Ovary (tissue), 3 donors: Measurements from ENCODE around the gene ATP13A3.

Source experiments
- CTCF ChIP-seq, 3 donors: fragments of 450-650 bp in 2 of 3; fragments of 200-600 bp in 1 of 3; IDR thresholded peaks; one replicate each; pipeline versions ENCODE4 v1.5.1 to v1.8.0; 2016 to 2022; ENCODE audit warnings: antibody characterized with exemption in 3 of 3, mild to moderate bottlenecking in 1 of 3
- EP300 ChIP-seq: sonication (generic); formaldehyde crosslinking; IDR thresholded peaks from one replicate; pipeline ENCODE4 v1.6.1; 2017; ENCODE audit warnings: antibody characterized with exemption
- POLR2A ChIP-seq: fragments of 450-650 bp; IDR thresholded peaks from one replicate; pipeline ENCODE4 v1.6.1; 2017; ENCODE audit warnings: antibody characterized with exemption, mild to moderate bottlenecking, moderate library complexity
- donor health status: DM: no; HTN: no; CAD: no.

GRCh38 chr3:194418671-194419070 is 68.1 kb downstream of the ATP13A3 start:
- TF ChIP-seq POLR2A = no peak
- TF ChIP-seq CTCF (IDR thresholded peaks at IDR 0.05) = no peak
- no peak for TF ChIP-seq EP300
